Activated CD8-positive, alpha-beta T cell treated with anti-CD3 and anti-CD28 coated beads, Interleukin-2, amount 10 ng/mL, durations not matched to agents 7 days and 5 days (primary cell): Measurements from ENCODE around the gene ST3GAL2. TPM values are rescaled to one million over a fixed set of nuclear protein-coding genes. Genes with fewer than 3 reads are reported as not detected.

ENCODE experiments used
- ATAC-seq: fragments of 150-1000 bp; cut with Tn5 transposase; one replicate; pipeline ENCODE4 v1.10.0; 2021; ENCODE audit warnings: moderate library complexity
- CTCF ChIA-PET: fragments of 350-600 bp; sonication (Branson Sonifier 250); formaldehyde crosslinking; loops from one replicate; lab custom pipeline; 2021; ENCODE audit warnings: antibody characterized with exemption; lab: Charles Lee
- POLR2A ChIA-PET: fragments of 350-600 bp; sonication (Branson Sonifier 250); formaldehyde crosslinking; loops from one replicate; lab custom pipeline; 2021; ENCODE audit warnings: antibody characterized with exemption; lab: Charles Lee
- DNase-seq: peaks from one replicate; pipeline ENCODE4 v3.0.0-alpha.2; 2020
- H3K27ac Mint-ChIP-seq: one replicate; pipeline ENCODE4 v1.8.0; 2021; ENCODE audit warnings: mild to moderate bottlenecking, mixed read lengths
- H3K27me3 Mint-ChIP-seq: one replicate; pipeline ENCODE4 v1.8.0; 2021; ENCODE audit warnings: low read depth, mixed read lengths
- H3K36me3 Mint-ChIP-seq: one replicate; pipeline ENCODE4 v1.8.0; 2021; ENCODE audit warnings: low read depth, mixed read lengths
- H3K4me1 Mint-ChIP-seq: one replicate; pipeline ENCODE4 v1.8.0; 2021; ENCODE audit warnings: low read depth, mixed read lengths
- H3K4me3 Mint-ChIP-seq: one replicate; pipeline ENCODE4 v1.8.0; 2021; ENCODE audit warnings: mild to moderate bottlenecking, mixed read lengths
- H3K9me3 Mint-ChIP-seq: one replicate; pipeline ENCODE4 v1.8.0; 2022; ENCODE audit warnings: mixed read lengths; ENCODE audit not compliant: insufficient read depth
- total RNA-seq, 2 experiments: library from RNA; stranded (reverse); gene quantifications; one replicate each; pipeline ENCODE4 v1.2.3, GENCODE V29; 2021

The ST3GAL2 gene, protein sequence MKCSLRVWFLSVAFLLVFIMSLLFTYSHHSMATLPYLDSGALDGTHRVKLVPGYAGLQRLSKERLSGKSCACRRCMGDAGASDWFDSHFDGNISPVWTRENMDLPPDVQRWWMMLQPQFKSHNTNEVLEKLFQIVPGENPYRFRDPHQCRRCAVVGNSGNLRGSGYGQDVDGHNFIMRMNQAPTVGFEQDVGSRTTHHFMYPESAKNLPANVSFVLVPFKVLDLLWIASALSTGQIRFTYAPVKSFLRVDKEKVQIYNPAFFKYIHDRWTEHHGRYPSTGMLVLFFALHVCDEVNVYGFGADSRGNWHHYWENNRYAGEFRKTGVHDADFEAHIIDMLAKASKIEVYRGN
- 10 to 100 TPM; 34.1 to 39.0 TPM for total RNA-seq

DNA sequence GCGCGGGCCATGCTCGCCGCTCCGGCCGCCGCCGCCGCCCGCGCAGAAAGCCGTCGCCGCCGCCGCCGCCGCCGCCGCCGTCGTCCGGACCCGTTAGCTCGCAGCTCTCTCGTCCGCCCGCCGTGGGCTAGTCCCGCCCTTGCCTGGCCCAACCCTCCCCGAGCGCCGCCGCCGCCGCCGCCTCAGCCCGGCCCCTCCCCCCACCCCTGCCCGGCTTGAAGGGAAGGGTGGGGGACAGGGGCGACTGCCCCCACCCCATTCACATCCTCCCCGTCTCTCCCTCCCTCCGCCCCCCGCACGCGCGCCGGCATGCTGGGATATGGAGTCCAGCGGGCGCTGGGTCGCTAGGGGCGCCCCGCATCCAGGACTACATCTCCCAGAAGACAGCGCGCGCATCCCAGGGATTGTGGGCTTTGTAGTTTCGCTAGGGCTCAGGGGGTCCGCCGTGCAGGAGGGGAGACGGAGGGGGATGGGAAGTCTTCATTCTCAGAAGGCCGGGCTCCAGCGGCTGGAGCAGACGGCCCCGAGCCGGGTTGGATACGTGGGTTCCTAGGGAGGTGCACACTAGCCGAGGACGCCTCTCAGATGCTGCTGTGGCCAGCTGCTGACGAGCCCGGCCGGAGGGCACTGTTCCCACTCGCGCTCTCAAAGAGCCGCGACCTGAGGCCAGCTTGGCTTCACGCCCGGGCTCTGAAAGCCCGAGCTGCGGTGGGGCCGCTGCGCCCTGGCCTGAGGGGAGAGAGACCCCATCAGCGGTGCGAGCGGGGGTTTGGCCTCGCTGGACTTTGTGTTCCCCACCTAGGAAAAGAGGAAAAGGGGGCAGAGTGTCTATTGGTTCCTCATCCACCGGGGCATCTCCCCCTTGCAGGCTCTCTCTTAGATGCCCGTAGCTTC, at the start of gene ST3GAL2:
Gene ST3GAL2, minus strand, starts transcription at position 132 of the 894 bp plus-strand sequence. CDS start 40,570 bp downstream, outside the sequence.
- no peaks in the 10 kb centered on the region for H3K9me3 Mint-ChIP-seq
- ATAC-seq (peak; percentile 93), DNase-seq (peak; percentile 96)
- H3K4me1 Mint-ChIP-seq: peaks cover 35% of the 10 kb centered on the region
- peak within 1 kb of the TSS; percentile 91 for H3K27ac Mint-ChIP-seq
- peaks cover 7% of the 10 kb centered on the region for H3K36me3 Mint-ChIP-seq
- ChIA-PET POLR2A (interaction anchor here (0.8 to 2.5 kb wide), 7 partner anchors 10 to 875 kb away, joined by 3 to 30 read pairs (median 5); partner anchors contain the start of gene DDX19A), CTCF (interaction anchor here (0.6 to 3.0 kb wide), 6 partner anchors 14 to 45 kb away, joined by 3 to 12 read pairs (median 3); partner anchors contain the start of gene FCSK)
- H3K27me3 Mint-ChIP-seq: no peaks in the 10 kb centered on the region
- peak within 1 kb of the TSS; percentile 88 for H3K4me3 Mint-ChIP-seq

DNA sequence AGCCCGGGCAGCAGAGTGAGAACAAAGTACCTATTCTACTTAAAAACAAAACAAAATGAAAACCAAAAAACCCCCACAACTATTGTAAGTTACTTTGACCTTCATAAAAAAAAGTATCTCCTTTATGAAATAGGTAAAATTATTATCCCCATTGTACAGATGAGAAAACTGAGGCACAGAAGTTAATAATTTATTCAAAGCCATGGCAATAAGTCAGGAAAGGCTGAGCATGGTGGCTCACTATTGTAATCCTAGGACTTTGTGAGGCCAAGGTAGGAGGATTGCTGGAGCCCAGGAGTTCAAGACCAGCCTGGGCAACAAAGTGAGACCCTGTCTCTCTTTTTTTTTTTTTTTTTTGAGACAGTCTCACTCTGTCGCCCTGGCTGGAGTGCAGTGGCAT, 46.0 kb upstream of the ST3GAL2 start:
- DNase-seq: no peak
- ChIA-PET CTCF (interaction anchor here (1.9 kb wide), 1 partner anchor 24 kb away, joined by 7 read pairs; no protein-coding TSS in a partner anchor), POLR2A (no interaction called here)
- Mint-ChIP-seq H3K36me3 (peaks cover 24% of the 10 kb centered on the region), H3K9me3 (no peaks in the 10 kb centered on the region), H3K27ac (no peak overlapping the region), H3K4me1 (no peaks in the 10 kb centered on the region), H3K27me3 (no peaks in the 10 kb centered on the region), H3K4me3 (no peak overlapping the region)
- no peak for ATAC-seq

DNA sequence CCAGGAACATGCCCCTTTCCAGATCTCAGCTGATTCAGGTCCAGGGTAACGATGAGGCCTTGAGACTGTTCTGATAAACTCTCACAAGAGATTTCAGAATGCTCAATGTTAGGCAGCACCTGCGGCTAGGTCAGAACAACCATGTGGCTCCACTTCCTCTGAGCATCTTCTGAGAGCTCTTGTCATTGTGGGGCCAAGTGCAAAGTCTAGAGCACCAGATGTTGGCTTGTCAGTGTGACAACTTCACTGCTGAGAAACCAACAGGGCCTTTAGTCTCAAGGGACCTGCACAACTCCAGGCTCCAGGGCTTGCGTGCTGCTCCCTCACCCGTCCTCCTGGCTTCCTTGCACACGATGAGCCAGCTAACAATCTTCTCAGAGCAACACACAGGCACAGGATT, 44.5 kb upstream of the ST3GAL2 start:
- Mint-ChIP-seq H3K36me3 (peaks cover 21% of the 10 kb centered on the region), H3K4me3 (no peak overlapping the region), H3K4me1 (peaks cover 5% of the 10 kb centered on the region), H3K27me3 (no peaks in the 10 kb centered on the region), H3K9me3 (no peaks in the 10 kb centered on the region), H3K27ac (no peak overlapping the region)
- ChIA-PET CTCF (interaction anchor here (1.2 to 1.9 kb wide), 2 partner anchors 25 to 103 kb away, joined by 3 to 7 read pairs; no protein-coding TSS in a partner anchor), POLR2A (interaction anchor here (1.0 kb wide), 2 partner anchors 34 to 87 kb away, joined by 3 read pairs; no protein-coding TSS in a partner anchor)
- ATAC-seq (no peak), DNase-seq (no peak)

DNA sequence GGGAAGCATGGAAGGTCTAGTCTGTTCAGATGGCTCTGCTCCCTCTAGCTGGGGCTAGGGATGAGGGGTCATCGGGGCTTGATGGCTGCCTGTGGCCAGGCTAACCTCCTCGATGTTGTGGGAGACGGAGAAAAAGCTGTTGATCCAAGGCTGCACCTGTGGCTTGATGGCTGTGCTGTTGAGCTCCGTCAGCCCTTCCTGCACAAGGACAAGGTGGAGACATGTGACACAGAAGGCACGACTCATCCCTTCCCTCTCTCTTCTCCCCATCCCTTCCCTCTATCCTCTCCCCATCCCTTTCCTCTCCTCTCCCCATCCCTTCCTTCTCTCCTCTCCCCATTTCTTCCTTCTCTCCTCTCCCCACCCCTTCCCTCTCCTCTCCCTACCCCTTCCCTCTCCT, 43.7 kb upstream of the ST3GAL2 start:
- Mint-ChIP-seq H3K36me3 (peaks cover 21% of the 10 kb centered on the region), H3K27ac (no peak overlapping the region), H3K9me3 (no peaks in the 10 kb centered on the region), H3K4me1 (peaks cover 12% of the 10 kb centered on the region), H3K4me3 (no peak overlapping the region), H3K27me3 (no peaks in the 10 kb centered on the region)
- ATAC-seq (no peak), DNase-seq (no peak)
- CTCF ChIA-PET: no interaction called here
- POLR2A ChIA-PET: no interaction called here

DNA sequence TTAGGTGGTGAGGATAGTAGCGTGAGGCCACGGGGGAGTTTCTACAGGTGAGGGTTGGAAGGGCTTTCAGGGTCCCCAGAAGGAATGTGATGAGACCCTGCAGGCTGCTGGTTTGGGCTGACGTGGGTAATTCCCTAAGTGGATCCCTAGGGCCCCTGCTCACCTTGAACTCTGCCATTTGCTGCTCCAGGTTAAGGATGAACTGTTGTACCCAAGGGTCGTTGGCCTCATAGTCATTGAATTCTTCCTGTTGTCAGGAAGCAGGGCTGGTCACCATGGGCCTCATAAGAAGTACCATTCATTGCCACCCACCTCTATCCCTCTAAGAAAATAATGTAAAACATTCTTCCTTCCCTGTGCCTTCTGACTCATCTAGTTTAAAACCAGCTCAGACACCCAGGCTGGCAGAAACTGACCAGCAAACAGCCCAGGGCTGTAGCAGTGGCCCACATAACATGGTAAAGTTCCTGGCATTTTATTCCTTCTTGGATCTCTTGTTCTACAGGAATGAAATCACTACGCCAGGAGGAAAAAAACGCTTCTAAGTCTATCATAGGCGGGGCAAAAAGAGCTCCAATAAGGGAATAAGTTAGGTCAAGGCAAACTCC, 43.1 kb upstream of the ST3GAL2 start:
- no peak for DNase-seq
- ChIA-PET CTCF (no interaction called here), POLR2A (no interaction called here)
- Mint-ChIP-seq H3K9me3 (no peaks in the 10 kb centered on the region), H3K27ac (peak overlapping the region; percentile 18), H3K27me3 (no peaks in the 10 kb centered on the region), H3K4me3 (no peak overlapping the region), H3K4me1 (peaks cover 15% of the 10 kb centered on the region), H3K36me3 (peaks cover 24% of the 10 kb centered on the region)
- no peak for ATAC-seq

DNA sequence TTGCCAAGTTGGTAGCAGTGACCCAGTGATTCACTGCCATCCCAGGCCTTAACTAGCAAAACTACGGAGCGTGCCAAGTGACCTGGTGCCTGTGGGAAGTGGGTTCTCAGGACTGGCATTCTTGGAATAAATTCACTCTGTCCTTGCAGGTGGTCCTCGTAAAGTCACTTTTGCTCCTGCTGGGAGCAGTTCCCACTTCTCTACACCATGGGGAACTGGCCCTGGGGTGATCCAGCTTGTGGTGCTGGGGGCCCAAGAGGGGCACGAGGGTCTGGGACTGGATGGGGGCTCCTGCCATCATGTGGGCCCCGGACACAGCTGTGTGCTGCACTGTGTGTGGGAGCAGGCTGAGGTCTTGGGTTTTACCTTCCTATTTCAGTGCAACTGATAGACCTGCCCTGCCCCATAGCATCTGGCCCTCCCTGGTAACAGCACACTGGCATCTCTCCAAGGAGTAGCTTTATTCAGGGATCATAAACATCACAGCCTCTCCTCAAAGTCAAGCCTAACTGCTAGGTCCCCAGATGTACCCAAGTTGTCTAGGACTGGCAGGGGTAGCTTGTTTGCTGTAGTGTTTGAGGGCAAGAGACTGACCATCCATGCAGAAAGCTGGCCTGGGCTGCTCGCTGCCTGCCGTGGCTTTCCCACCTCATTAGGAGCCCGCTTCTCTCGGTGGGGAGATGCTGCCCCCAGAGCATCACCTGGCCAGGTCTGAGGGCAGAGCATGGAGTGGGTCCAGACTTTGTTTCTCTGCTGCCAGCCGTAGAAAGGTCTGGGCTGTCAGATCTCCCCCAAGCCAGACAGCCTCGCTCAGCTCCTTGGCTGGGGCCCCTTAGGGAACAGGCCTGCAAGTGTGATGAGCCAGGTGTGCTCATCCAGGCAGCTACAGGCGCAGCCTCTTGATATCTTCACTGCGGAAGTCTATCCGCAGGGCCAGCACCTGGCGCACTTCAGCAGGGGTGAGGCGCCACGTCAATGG, 41.5 kb upstream of the ST3GAL2 start:
- ChIA-PET POLR2A (interaction anchor here (0.7 to 3.7 kb wide), 4 partner anchors 9 to 181 kb away, joined by 3 to 14 read pairs (median 3); partner anchors contain the start of gene DDX19A), CTCF (interaction anchor here (1.0 kb wide), 1 partner anchor 29 kb away, joined by 3 read pairs; no protein-coding TSS in a partner anchor)
- no peak overlapping the region for H3K27ac Mint-ChIP-seq
- H3K9me3 Mint-ChIP-seq: no peaks in the 10 kb centered on the region
- H3K27me3 Mint-ChIP-seq: no peaks in the 10 kb centered on the region
- peaks cover 21% of the 10 kb centered on the region for H3K36me3 Mint-ChIP-seq
- DNase-seq (no peak), ATAC-seq (no peak)
- peaks cover 27% of the 10 kb centered on the region for H3K4me1 Mint-ChIP-seq
- no peak overlapping the region for H3K4me3 Mint-ChIP-seq

DNA sequence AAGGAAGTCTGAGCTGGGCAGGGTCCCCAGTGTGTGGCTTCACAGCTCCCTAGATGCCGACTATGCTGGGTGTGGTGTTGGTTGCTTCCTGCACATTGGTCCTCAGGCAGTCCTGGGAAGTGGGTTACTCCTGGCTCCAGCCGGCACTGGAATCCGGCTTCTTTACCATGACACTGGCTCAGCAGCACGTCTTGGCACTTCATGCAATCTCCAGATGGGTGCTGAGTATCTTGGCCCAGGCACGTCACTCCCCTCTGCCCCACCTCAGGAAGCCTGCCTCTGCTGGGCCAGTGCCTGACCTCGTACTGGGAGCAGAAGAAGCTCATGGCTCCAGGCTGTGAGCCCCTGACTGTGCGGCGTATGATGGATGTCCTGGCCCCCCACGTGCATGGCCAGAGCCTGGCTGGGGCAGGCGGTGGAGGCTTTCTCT, 40.0 kb upstream of the ST3GAL2 start:
- ATAC-seq: no peak
- H3K4me3 Mint-ChIP-seq: no peak overlapping the region
- DNase-seq: no peak
- no peak overlapping the region for H3K27ac Mint-ChIP-seq
- H3K27me3 Mint-ChIP-seq: no peaks in the 10 kb centered on the region
- H3K4me1 Mint-ChIP-seq: peaks cover 27% of the 10 kb centered on the region
- ChIA-PET CTCF (interaction anchor here (0.7 to 1.8 kb wide), 3 partner anchors 30 to 111 kb away, joined by 3 to 4 read pairs (median 4); no protein-coding TSS in a partner anchor), POLR2A (interaction anchor here (1.1 to 3.7 kb wide), 4 partner anchors 10 to 132 kb away, joined by 3 to 14 read pairs (median 3); partner anchors contain the start of gene DDX19A)
- H3K36me3 Mint-ChIP-seq: peaks cover 16% of the 10 kb centered on the region
- H3K9me3 Mint-ChIP-seq: no peaks in the 10 kb centered on the region

DNA sequence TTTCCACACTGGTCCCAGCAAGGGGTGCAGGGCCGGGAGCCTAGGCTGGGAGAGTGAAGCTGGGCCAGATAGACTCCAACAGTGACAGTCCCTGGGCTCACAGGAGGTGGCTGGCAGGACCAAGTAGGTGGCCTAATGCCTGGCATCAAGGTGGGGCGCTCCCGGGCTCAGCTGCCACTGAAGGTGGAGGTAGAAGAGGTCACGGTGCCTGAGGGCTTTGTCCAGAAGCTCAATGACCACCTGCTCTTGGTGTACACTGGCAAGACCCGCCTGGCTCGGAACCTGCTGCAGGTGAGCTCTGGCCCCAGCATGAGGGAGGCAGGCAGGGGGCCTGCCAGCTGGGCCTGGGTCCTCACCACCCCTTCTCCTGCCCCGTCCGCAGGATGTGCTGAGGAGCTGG, 39.3 kb upstream of the ST3GAL2 start:
- DNase-seq (no peak), ATAC-seq (no peak)
- peaks cover 27% of the 10 kb centered on the region for H3K4me1 Mint-ChIP-seq
- H3K36me3 Mint-ChIP-seq: peaks cover 12% of the 10 kb centered on the region
- POLR2A ChIA-PET: interaction anchor here (1.1 to 3.7 kb wide), 3 partner anchors 11 to 124 kb away, joined by 3 to 14 read pairs (median 3); no protein-coding TSS in a partner anchor
- CTCF ChIA-PET: interaction anchor here (0.7 to 1.8 kb wide), 4 partner anchors 31 to 175 kb away, joined by 3 to 4 read pairs (median 4); no protein-coding TSS in a partner anchor
- no peaks in the 10 kb centered on the region for H3K27me3 Mint-ChIP-seq
- no peak overlapping the region for H3K4me3 Mint-ChIP-seq
- H3K27ac Mint-ChIP-seq: peak overlapping the region; percentile 25
- no peaks in the 10 kb centered on the region for H3K9me3 Mint-ChIP-seq

DNA sequence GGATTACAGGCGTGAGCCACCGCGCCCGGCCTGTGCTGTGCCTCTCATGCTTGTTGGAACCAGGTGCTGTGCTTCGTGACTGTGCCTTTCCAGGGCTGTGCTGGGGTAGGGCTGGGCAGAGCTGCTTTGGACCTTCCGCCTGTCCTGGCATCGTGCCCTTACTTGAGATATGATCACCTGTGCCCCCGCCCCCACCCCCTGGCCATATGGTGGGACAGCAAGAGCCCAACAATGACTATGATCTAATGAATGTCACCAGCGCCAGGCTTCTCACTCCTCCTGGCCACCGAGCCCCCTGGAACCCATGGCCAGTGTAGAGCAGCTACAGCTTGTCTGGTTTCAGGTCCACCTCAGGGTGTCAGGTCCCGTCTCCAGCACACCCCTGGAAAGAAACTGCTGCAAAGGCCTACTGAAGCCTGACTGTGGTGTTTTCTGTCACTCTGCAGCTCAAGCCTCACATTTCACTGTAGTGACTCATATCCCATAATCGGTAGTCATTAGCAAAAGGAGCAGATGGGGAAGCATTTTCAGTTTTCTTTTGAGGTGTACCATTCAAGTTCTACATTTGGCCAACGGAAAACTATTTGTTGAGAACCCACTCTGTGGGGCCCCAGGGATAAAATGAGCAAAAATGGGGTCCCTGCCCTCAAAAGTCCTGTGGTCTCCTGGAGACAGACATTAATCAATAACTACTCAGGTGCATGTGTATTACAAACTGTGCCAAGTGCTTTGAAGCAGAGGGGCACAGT, 37.5 kb upstream of the ST3GAL2 start:
- ChIA-PET POLR2A (interaction anchor here (1.2 to 1.9 kb wide), 2 partner anchors 47 to 97 kb away, joined by 3 to 6 read pairs; partner anchors contain the start of gene COG4), CTCF (interaction anchor here (0.7 to 1.2 kb wide), 4 partner anchors 8 to 106 kb away, joined by 3 to 5 read pairs (median 3); no protein-coding TSS in a partner anchor)
- H3K4me3 Mint-ChIP-seq: no peak overlapping the region
- H3K27ac Mint-ChIP-seq: peak overlapping the region; percentile 79
- H3K36me3 Mint-ChIP-seq: peaks cover 12% of the 10 kb centered on the region
- H3K27me3 Mint-ChIP-seq: no peaks in the 10 kb centered on the region
- peak; percentile 64 for ATAC-seq
- peak; percentile 51 for DNase-seq
- H3K9me3 Mint-ChIP-seq: no peaks in the 10 kb centered on the region
- H3K4me1 Mint-ChIP-seq: peaks cover 27% of the 10 kb centered on the region
